WI38 (cell line): ENCODE results near the gene NT5DC3.

Experiments used
- H3K4me3 ChIP-seq: 2 replicates; pipeline ENCODE4 v1.5.1; 2011; ENCODE audit warnings: low read depth, mild to moderate bottlenecking, control low read depth, low read length
- CTCF ChIP-seq: IDR thresholded peaks from 2 replicates; pipeline ENCODE4 v1.5.1; 2012; ENCODE audit warnings: low read depth, mild to moderate bottlenecking, control low read depth, low read length

NT5DC3 gene

DNA sequence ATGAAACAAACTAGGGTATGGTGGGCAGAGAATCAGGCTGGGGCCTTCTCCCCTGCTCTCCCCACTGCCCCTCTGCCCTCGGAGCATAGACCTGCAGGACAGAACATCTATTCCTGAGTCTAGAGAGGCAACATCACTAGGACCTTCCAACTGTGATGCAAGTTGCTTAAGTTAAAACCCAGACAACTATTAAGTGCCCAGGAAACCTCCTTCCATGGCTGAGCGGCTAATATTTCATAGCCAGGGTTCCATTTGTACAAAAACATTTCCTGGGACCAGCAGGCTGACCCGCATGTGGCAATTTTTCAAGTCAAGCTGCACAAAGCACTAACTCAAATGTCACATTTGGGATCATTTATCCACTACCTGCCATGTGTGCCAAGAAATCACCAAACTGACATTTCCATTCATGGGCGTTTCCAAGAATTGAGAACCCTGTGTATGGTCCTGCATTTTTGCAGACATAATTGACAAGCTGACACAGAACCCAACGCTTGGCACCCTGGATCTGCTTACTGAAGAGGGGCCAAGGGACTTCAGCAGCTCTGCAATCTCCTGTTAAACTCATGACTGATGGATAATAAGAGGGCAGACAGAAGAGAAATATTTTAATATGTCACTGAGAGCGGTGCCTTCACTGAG lies 32.7 kb downstream of the NT5DC3 start:
- no peak overlapping the region for H3K4me3 ChIP-seq
- no peak for TF ChIP-seq CTCF

GRCh38 chr12:103807561-103808238 lies 33.3 kb downstream of the NT5DC3 start:
- no peak overlapping the region for H3K4me3 ChIP-seq
- TF ChIP-seq CTCF = no peak

- H3K4me3 ChIP-seq = no peak overlapping the region
- no peak for TF ChIP-seq CTCF
Measured at GRCh38 chr12:103806803-103807202, 34.2 kb downstream of the NT5DC3 start.

DNA sequence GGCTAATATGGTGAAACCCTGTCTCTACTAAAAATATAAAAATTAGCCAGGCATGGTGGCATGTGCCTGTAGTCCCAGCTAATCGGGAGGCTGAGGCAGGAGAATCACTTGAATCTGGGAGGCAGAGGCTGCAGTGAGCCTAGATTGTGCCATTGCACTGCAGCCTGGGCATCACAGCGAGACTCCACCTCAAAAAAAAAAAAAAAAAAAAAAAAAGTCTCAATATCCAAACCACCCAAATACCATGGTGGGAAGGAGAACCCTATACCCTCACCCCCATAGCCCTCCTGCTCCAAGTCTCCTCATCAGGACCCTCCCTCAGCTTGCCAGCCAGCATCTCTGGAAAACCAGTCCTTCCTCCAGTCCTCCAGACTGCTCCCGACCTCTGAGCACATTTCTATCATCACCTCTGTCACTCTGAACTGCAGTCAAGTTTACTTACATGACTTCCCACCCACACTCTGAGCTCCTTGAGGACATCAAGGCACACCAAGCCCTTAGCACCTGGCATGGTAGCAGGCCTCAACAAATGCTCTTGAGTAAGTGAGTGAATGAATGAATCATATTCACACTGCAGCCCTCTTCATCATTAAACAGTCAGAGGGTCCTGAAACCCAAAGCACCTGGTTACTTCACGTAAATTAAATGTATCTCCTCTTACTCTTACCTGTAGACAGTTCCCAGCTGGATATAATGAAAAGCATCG lies 35.2 kb downstream of the NT5DC3 start:
- TF ChIP-seq CTCF = no peak
- no peak overlapping the region for H3K4me3 ChIP-seq

GRCh38 chr12:103803847-103804246 lies 37.2 kb downstream of the NT5DC3 start:
- no peak for TF ChIP-seq CTCF
- H3K4me3 ChIP-seq = no peak overlapping the region

- no peak for TF ChIP-seq CTCF
- H3K4me3 ChIP-seq = no peak overlapping the region
Measured at GRCh38 chr12:103802586-103802886, 38.5 kb downstream of the NT5DC3 start.
